ENCODE measurements around the gene PON3. TPM values are rescaled to one million over a fixed set of nuclear protein-coding genes. Genes with fewer than 3 reads are reported as not detected.

Gene PON3
- total RNA-seq, result 5.5 TPM

DNA sequence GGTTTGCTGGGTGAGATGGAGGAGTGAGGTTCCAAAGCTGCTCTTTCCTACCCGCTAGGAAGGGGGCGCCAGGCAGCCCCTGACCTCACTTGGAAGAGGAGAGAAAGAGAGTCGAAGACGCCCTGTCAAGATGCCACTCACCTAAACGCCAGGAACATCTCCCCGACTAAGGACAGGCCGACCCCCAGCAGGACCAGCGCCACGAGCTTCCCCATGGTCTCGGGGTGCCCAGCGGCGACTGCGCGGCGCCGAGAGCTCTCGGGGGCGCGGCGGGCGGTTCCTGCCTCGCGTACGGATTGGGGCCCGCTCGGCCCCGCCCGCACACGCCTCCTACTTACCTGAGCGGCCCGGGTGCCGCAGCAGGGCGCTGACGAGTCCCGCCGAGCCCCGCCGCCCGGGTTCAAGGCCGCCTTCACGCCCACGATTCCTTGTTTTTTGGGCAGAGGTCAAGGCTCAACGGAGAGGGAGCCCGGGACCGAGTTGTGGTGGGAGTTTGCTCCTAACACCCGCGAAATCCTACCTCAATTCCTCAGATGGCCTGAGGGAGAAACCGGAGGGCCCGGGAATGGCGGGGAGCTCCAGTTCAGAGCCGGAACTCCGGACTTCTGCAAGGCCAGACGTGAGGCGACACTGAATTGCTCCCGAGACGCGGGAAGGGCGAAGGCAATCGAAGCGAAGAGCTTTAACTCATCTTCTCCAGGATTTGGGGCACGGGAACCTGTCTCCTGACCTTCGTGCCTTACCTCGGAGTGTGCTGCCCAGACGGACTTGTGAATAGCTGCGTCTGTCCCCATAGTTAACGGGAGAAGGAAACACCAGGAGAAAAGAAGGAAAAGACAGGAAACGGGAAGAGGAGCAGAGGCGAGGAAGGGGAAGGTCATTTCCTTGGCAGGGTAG, at the start of gene PON3:
Gene PON3 (minus strand): TSS at position 240 of the 897 bp plus-strand sequence. CDS start 25 bp downstream, at position 215.
- DNase-seq (ENCODE audit: low spot score), result no peak

DNA sequence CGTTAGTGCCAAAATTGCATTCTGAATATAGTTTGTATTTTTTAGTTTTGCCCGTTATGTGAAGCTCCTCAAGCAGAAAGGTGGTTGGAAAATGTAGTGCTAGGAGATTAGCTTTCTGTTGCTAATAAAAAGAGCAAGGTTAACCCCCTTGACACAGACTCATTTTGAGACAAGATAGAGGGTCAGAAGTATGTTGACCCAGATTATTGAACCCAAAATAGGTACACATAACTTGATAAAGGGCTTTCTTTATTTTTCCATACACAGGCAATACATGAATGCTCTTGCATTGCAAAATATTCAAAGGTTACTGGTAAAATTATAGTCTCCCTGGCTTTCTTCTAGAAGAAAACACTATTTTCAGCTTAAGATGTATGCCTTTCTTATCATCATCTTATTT, 48.6 kb upstream of the PON3 start:
- DNase-seq (ENCODE audit: low spot score), result no peak

DNA sequence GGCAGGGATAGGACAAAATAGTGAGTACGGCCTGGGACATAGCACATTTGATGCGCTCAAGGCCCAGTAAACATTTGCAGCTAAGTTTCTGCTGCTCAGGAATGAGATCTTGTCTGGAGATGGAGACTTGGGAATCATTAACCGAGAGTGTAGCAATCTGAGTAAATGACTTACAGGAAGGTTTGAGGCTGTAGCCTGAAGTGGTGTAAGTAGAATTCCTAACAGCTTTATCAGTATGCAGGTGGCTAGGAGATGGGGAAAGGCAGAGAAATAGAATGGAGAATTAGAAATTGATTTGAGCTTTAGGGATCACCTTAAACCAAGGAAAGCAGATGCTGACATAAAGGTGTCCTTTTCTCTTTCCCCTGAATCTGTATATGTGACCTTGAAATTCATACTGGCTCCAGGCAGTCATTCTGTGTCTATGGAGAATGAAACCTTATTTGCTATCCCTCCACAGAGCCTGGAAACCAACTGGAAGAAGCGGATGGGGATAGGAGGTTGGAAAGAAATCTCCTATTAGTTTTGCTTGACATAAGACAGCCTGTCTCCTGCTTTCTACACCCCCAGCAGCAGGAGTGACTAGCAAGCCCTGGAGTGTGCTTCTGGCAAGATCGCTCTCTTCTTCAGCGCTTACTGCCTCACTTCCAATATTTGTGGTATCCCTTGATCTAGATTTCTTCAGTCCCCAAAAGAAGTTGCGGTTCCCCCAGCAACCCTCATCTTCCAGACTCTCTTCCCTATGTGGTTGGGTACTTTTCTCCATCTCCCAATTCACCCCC, 45.1 kb upstream of the PON3 start:
- DNase-seq (ENCODE audit: low spot score), result no peak

DNA sequence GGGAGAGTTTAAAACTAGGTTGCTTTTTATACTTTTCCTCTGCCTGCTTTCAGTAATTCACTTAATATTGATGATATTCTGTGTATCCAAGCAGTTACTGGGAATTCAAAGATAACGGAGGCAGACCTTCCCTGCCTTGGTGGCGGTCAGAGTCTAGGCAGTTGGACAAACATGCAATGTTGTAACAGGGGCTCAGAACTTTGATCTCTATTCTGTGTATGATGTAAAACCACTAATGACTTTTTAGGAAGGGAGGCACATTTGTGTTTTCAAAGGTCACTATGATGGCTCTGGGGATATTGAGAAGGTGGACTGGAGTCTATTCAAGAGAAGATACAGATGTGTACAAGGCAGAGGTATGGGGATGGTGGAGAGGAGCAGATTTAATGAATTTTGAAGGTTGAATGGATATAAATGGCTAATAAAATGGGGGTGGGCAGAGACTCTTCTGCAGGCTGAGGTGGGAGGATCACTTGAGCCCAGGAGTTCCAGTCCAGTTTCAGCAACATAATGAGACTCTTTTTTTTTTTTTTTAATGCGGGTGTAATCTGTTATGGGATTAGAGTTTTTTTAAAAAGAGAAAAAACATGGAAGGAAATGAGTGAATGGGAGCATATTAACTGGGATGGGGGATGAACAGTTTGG, 44.3 kb upstream of the PON3 start:
- DNase-seq (ENCODE audit: low spot score), result no peak

DNA sequence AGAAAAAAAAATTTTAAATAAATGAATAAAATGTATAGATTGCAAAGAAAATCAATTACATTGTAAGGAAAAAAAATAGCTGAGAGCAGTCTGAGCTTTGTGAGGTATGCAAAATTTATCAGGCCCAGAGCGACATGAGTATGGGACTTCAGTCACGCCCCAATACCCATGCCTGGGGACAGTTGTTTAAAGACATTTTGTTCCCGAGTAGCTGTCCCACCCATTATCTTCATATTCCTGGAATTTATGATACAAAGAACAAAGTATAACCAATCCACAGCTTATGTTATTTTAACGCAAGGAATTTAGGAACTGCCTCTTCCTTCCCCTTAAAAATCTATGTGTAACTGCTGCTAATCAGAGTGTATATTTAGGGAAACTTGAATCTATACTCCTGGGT, 40.2 kb upstream of the PON3 start:
- no peak for DNase-seq (ENCODE audit: low spot score)

DNA sequence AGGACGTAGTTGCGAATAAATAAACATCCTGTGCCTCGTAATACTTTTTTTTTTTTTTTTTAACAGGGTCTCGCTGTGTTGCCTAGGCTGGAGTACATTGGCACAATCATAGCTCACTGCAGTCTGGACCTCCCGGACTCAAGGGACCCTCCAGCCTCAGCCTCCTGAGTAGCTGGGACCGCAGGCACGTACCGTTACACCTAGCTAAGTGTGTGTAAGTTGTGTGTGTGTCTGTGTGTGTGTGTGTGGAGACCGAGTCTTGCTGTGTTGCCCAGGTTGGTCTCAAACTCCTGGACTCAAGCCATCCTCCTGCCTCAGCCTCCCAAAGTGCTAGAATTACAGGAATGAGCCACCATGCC, 39.2 kb upstream of the PON3 start:
- no peak for DNase-seq (ENCODE audit: low spot score)

DNA sequence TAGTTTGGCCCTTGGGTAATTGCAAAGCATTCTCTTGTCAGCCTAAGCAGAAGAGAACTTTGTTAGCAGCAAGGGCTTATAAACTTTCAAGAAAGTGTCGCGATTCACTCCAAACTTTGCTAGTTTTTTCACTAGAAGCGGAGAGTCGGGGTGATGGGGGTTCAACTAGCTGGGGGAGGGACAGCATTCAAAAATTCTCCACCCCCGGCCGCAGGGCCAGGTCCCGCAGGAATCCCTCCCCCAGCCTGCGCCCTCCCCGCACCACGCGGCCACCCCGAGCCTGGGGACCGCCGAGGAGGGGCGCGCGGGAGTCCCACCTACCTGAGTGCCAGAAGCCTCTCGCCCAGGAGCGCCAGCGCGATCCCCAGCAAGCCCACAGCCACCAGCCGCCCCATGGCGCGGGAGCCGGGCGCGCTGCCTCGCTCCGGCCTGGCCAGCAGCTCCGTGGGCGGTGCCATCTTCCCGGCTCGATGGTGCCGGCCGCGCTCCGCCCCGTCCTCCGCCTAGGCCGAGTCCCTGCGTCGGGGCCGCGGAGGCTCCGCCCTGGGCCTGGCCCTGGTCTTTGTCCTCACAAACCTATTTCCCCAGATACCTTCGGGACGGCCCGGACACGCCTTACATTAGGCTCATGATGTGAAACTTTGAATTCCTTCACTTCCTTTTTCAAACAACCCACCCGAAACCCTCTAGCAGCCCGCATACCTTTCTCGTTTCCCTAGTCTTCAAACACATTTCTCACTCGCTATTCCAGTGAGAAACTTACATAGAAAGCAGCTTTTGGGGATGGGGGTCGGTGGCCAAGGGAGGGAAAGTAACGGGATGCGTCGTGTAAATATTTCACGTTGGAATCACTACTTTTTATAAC, 38.6 kb upstream of the PON3 start, which contains the start of gene PON2:
Gene PON2 (minus strand): TSS at position 472 of the 865 bp plus-strand sequence. CDS start 77 bp downstream, at position 395.
- peak; percentile 70 for DNase-seq (ENCODE audit: low spot score)

DNA sequence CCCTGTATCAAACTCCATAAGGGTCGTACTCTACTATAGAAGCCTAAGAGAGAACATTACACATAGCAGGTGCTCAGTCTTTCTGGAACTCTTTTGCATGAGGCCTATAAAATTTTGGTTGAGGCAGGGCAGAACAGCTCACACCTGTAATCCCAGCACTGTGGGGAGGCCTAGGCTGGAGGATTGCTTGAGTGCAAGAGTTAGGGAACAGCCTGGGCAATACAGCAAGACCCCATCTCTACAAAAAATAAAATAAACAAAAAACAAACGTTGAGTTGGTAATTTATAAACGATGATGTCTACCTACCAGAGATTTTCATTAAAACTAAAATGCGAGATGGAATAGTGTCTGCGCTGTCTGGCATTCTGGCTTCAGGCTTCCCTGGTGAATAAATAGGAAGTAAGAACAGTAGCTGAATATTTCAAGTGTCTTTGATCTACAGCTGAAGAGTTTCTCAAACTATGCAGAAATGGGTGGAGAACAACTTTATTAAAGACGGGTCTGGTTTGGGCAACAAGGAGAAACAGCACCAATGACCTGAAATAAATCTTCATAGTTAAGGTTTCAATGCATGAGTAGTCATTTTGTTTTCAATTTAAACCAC, 37.9 kb upstream of the PON3 start:
- no peak for DNase-seq (ENCODE audit: low spot score)

DNA sequence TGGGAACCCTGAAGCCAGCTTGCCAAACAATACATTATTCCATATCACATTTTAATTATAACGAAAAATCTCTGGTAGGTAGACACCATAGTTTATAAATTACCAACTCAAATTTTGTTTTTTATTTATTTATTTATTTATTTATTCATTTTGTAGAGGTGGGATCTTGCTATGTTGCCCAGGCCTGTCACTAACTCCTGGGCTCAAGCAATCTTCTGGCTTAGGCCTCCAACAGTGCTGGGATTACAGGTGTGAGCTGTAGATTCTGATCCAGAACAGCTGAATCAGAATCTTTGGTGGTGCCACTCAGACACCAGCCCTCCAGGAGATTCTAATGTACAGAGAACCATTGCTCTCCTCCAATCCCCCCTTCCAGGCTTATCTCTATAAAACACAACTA, 37.0 kb upstream of the PON3 start:
- no peak for DNase-seq (ENCODE audit: low spot score)

DNA sequence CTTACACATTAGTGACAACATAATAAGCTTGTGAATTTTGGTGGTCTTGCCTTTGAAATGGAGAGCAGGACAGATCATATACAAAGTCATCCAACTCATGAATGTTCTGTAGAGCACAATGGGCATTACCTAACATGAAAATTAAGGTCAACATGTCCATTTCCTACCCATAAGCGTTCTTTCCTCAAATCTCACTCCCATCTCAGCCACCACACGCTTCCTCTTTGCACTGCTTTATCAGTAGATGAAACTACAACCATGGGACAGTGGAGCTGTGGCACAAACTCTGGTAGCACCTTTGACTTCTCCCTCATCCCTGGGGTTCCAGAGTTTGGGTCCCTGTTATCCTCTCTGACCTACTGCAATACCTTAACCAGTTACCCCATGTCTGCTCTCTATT, 36.4 kb upstream of the PON3 start:
- DNase-seq (ENCODE audit: low spot score), result no peak

DNA sequence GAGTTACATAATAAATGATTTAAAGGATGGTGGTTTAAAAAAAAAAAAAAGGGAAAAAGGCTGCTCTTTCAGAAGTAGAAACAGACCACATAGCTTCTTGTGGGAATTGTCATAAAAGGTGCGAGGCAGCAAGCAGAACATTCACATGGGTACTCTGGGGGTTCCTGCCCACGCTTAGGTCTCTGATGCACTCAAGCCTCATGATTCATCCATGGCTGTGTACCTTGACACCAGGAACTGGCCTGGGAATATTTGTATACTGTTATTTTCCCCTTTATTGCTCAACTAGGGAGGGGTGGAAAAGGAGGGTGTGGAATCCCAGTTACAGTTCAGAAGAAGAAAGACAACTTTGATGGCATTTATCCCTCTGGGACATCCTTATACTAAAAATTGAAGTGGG, 34.7 kb upstream of the PON3 start:
- no peak for DNase-seq (ENCODE audit: low spot score)

DNA sequence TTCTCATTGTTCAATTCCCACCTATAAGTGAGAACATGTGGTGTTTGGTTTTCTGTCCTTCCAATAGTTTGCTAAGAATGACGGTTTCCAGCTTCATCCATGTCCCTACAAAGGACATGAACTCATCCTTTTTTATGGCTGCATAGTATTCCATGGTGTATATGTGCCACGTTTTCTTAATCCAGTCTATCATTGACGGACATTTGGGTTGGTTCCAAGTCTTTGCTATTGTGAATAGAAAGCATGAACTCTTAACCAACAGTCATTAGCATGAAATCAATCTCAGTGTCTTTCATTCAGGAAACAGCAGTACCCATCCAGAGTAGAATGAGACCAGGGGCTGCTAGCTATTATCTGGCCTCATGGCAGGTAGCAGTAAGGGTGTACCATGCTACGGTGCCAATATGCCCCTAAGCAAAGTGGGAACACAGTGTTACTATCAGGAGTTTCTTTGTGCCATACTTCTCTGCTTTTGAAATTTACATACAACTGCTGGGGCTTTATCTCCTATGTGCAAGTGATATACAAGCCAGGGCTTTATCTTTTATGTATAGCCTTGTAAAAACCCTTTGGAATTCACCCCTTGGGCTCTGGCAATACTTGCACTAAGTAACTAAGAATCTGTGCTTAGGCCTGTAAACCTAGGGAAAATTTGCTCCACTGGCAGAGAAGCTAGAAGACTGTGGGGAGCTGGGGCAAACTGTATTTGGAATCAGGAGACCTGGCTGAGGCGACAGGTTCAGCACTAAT, 33.2 kb upstream of the PON3 start:
- no peak for DNase-seq (ENCODE audit: low spot score)

DNA sequence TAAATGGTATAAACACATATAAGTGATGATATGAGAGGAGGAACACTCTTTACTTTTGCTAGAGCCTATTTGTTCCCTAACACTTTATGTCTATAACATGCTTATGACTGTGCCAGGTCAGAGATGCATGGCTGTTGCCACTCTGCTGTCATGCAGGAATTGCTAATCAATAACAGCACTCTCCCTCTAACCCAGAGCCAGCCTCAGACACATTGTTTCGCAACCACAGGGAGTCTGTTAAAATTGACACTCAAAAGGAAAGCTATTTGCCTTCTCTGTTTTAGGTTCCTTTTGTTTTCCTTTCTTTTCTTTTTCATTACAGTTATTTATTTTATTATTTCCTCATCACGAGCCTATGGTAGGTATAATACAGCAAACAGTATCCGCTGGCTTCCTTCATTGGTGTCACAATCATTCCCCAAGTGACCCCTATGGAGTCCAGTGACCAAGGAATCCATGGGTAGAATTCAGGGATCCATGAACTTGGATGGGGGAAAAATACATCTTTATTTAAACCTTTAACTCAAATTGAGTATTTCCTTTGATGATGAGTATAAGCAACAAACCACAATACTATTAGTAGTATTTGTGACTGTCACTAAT, 31.8 kb upstream of the PON3 start:
- DNase-seq (ENCODE audit: low spot score), result no peak

DNA sequence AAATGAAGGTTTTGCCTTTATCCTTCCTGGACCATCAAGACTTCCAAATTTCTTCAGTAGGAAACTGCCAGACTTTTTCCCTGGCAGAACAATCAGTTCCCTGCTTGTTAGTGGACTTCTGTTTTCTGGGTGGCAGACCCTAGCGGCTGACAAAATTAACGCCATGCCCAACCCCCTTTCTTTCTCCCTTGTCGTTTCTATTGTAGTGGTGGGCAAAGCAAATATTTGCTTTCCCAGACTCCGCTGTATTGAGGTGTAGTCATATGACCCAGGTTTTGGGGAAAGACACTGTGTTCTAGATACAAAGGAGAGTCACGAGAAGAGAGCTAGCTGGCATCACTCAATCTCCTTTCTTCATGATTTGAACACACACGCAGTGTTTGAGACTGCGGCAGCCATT, 31.0 kb upstream of the PON3 start:
- no peak for DNase-seq (ENCODE audit: low spot score)

DNA sequence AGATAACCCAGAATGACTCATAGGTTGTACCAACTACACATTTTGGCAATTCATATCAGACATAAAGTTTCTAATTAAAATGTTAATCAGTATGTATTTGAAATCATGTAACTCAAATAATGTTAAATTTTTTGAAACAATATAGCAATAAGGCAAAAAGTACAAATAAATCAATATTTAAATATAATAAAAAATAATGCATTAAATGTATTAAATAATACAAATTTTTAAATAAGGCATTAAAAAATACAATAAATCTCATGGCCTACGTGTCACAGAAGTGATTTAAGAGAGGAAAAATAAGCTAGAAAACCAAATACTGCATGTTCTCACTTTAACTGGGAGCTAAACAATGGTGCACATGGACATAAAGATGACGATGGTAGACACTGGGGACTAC, 29.5 kb upstream of the PON3 start:
- no peak for DNase-seq (ENCODE audit: low spot score)

DNA sequence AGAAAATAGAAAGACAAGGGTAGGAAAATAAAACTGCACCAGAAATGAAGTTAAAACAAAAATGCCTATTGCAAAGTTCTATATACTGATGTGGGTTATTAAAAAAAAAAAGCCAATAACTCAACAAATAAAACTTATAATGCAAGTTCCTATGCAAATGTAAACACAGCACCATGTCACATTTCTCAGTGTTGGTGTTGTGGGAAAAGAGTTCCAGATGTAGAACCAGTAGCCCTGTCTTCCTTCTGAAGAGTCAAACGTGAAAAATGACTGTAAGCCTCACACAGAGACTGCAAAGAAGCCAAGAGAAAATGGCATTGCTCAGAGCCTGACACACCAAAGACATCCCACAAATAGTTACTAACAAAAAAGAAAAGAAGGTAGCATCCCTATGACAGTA, 28.5 kb upstream of the PON3 start:
- DNase-seq (ENCODE audit: low spot score), result no peak

DNA sequence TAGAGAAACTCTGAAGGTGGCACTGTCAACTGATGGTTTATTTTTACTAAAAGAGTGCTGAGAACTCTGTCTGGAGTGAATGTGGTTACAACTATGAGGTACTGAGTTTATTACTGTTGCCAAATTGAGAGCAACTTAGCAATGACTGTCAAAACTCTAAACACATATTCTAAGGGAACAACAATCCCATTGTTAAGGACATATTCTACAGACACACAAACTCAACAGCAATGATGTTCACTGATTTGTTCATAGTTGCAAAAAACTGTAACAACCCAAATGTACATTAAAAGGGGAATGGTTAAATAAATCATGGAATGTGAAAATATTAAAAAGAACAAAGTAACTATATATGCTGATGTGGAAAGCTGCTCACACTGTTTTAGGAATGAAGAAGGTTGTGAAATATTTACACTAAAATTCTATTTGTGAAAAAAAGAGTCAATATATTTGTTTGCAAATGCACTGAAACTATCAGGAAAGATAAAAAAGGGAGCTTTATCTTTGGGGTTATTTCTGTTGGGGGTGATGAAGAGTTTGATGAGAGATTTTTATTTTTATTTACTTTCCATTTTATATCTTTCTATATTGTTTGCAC, 25.8 kb upstream of the PON3 start:
- DNase-seq (ENCODE audit: low spot score), result no peak

DNA sequence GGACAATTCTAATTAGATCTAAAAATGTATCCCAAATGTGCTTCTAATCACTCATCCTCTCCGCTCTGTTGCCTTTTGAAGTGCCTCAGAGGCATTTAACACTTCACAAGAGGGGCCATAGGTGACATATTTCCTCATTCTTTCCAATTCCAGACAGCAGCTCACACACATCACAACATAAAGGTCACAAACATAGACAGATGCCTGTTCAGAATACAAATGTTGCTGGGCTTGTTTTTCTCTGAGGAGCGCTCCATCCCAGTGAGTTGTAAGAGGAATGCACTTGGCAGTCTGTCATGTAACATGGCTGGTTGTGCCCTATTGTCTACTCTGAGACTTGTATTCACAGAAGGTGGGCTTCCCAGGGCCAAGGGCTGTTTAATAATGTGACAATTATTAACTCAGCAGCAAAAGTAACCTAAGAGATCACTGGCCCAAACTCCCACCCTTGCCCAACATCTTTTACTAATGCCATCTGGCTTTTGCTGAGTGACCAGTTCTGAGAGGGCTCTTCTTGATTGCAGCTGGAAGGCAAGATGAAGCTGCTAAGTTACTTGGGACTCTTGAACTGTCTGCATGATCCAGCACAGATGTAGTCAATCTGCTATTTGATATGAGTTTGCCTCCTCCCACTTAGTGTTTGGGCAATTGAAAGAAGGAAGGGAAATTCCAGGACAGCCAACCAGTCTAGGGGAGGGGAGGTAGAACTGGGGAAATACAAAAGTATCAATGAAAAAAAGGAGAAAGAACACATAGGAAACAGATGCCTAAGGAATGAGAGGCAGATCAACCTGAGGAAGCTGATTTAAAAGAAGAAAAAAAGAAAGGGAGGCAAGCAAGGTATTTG, 25.0 kb upstream of the PON3 start:
- DNase-seq (ENCODE audit: low spot score), result no peak

DNA sequence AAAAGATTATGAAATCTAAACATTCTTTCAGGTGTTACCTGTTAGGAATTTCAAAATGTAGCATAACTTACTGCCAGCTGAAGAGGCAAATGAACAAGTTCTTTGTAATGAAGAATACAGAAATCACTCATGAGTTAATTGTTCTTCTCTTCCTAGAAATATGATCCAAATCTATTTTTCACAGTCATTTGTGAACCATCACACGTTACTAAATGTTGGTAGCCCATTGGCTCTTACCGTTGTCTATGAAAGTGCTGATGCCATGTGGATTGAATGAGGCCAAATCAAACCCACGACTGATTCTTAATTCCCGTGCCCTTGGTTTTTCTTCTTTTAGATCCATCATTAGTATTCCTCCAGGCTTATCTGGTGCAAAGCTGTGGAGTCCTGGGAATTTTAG, 15.9 kb upstream of the PON3 start:
- no peak for DNase-seq (ENCODE audit: low spot score)

Data from ureter (tissue), 1 donor.